GM21825 (cell line): Measurements from ENCODE around the gene SERTAD2.

Experiments
- ATAC-seq: cut with Tn5 transposase; IDR thresholded peaks from one replicate; pipeline ENCODE4 v1.9.1; 2021; ENCODE audit warnings: mild to moderate bottlenecking, moderate library complexity; ENCODE audit not compliant: unreplicated experiment

The SERTAD2 gene, protein sequence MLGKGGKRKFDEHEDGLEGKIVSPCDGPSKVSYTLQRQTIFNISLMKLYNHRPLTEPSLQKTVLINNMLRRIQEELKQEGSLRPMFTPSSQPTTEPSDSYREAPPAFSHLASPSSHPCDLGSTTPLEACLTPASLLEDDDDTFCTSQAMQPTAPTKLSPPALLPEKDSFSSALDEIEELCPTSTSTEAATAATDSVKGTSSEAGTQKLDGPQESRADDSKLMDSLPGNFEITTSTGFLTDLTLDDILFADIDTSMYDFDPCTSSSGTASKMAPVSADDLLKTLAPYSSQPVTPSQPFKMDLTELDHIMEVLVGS

DNA sequence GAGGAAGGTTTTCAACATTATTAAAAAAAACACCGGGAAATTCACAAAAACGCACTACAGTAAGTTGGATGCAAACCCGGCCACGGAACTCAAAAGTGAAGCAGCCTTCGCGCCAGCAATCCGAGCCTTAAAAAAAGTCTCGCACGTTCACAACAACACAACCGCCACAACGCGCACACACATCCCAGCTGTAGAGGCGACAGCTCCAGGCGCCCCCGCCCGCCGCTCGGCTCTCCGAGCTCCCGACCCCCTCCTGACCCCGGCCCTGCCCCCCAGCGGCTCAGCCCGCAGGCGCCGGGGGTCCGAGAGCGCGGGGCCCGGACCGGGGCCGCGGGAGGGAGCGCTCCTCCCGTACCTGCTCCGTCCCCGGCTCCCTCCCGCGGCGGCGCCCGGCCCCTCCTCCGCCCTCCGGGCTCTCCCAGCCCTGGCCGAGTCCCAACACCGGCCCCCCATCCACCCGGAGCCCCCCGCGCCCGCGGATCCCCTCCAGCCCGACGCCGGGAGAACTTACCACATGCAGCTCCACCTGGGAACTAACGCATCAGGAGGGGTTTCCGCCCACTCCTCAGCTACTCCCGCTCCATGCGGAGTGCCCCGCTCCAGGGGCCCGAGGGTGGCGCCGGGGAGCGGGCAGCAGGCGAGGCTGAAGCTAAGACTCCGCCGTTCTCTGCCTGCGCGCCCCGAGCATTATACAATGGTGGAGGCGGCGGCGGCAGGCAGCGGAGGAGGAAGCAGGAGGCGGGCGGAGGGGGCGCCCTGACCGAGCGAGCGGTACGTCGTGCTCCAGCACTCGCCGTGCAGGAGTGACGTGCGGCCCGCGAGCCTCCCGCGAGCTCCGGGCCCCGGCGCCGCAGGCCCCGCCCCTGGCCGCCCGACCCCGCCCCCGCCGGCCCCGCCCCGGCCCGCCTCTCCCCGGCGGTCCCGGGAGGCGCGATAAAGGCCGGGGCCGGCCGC lies at the start of gene SERTAD2:
SERTAD2 (minus strand) TSS at position 805 of the 954 bp plus-strand sequence. CDS start 17,042 bp downstream, outside the sequence.
- ATAC-seq: peak; percentile 61

DNA sequence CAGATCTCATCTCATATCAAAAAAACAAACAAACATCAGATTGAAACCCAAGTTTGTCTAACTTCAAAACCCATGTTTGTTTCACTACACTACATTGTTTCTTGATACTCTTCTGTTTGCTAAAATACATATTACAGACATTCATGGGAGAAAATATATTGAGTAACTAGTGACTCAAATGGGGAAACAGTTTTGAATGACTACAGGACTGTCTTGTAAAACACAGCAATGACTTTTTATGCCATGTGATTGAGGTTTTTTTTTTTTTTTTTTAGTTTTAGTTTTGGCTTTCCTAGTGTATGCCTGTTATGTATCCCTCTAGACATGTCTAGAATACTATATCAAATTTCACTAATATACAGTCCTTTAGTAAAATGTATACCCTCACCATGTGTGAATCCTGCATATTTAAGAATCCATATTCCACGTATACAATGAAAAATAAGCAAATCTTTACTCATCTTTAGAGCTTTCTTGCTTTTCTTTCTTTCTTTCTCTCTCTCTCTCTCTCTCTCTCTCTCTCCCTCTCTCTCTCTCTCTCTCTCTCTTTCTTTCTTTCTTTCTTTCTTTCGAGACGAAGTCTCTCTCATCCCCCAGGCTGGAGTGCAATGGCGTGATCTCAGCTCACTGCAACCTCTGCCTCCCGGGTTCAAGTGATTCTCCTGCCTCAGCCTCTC lies 46.6 kb upstream of the SERTAD2 start:
- no peak for ATAC-seq

DNA sequence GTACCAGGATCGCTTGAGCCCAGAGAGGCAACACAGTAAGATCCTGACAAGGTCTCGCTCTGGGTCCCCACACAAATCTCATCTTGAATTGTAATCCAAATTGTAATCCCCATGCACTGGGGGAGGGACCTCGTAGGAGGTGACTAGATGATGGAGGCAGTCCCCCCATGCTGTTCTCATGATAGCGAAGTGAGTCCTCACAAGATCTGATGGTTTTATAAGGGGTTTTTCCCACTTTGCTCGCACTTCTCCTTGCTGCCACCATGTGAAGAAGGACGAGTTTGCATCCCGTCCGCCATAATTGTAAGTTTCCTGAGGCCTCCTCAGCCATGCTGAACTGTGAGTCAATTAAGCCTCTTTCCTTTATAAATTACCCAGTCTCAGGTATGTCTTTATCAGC lies 46.0 kb upstream of the SERTAD2 start:
- no peak for ATAC-seq

DNA sequence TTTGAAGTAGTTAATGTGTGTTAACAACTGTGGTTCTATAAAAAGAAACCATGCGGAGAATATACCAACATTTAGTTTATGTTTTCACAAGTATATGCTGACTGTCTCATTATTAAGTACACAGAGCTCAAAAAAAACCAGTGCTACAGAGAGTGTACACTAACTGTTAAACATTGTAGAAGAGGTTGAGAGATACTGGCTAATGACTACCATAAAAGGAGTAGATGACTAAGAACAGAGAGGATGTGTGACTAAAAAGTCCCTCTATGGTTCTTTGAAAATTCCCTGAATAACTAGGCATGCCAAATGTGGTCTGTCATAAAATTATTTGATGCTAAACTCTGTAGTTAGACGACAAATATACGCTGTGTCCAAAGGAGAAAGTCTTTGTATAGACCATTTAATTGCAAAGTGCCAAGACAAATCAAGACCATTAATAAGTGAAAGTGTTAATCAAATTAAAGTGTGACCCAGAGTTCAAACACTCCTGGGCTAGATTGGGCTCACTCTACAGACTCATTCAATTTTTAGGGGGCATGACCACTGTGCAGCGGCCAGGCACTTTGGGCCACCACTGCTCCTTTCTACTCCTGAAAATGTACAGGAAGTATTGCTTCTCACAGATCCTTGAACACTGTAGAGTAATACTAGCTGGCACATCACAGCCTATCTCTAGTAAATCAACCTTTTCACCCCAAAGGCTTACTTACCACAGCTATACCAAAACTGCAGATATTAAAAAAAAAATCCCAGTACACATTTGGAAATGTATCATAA lies 45.1 kb upstream of the SERTAD2 start:
- ATAC-seq: peak; percentile 86

DNA sequence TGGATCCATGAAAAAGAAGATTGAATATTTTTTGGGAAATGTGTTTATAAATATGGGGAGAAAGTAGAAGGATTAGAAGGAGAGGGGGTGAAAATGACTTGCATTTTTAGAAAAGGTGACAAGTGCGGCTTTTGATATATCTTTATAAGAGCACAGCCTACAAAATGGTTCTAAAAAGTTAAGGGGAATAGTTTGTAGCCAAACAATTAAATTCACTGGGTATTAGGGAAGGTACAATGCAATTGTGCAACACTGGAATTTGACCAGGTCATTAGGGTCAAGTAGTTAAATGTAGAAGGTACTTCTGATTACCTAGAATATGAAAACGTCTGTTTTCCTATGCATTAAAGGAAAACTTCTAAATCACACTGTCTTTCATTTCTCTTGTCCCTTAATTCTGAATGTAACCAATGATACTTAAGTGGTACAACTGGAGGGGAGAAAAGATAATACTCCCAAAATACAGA lies 44.5 kb upstream of the SERTAD2 start:
- no peak for ATAC-seq

DNA sequence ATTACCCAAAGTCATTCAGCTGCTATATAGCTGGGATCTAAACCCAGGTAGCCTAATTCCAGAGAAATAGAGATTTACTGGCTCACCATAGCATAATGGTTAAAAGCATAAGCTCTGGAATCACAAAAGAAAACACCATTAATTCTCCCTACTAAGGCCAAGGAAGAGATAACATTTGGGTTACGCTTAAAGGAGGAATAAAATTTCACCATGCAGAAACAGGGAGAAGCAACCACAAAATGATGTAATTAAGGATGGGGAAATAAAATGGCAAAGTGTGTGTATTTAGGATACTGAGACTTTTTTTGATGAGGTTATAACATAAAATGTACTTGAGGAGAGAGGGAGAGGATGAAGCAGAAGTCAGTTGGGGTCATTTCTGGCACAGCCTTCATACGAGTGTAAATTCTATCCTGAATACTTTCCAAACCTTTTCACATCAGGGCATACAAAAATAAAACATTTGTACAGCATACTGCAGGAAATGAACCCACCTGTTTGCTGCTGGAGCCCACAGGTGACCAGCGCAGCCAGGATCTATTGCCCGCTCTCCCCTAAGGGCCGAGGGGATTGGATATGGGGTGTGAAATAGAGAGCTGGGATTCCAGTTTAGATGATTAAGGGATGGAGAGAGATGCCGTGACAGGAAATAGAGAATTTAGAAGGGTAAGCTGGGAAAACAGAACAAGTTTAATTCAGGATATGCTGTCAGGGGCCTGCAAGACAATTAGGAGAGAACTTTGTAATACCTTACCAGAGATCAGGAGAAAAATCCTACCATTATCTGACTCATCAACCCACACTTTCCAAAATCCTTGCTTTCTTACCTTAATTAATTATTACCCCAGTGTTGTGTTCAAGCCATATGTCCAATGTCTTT lies 43.8 kb upstream of the SERTAD2 start:
- no peak for ATAC-seq

DNA sequence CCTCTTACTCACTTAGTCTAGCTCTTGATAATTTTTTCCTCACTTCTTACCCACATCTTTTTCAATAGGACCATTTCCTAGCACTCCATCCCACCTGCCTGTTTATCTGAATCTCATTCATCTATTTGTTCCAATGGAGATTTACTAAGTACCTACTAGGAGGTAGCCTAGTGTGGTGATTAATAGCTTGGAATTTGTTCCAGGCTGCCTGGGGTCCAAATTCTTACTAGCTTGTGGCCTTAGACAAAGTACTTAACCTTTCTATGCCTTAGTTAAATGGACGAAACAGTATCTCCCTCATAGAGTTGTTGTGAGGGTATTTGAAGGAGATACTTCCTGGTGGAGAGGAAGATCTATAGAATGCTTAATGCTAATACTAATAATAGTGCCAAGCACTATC lies 42.9 kb upstream of the SERTAD2 start:
- no peak for ATAC-seq

DNA sequence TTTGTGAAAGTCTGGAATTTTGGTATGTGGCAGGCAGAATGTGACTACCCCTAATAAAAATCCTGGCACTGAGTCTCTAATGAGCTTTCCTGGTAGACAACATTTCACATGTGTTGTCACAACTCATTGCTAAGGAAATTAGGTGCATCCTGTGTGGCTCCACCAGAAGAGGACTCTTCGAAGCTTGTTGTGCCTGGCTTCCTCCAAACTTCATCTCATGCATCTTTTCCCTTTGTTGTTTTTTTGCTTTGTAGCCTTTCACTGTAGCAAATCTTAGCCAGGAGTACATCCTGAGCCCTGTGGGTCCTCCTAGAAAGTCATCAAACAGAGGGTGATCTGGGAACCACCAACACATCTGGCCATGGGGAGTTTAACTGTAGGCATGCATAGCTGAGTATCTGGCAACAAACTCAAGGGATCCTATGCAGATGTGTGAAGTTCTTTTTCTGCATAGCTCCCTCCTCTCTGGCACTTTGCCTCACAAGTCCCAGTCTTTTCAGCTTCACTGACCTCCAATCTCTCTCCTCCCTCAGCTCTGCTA lies 42.1 kb upstream of the SERTAD2 start:
- no peak for ATAC-seq

DNA sequence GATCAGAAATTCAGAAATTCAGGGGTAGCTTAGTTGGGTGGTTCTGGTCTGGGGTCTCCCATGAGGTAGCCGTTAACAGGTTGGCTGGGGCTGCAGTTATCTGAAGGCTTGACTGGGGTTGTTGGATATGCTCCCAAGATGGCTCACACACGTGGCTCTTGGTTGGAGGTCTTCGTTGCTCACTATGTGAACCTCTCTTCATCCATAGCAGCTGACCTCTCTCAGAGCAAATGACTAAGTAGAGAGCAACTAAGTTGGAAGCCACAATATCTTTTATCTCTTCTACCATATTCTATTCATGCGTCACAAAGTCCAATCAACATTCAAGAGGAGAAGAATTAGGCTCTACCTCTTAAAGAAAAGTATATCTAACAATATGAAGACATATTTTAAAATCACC lies 38.7 kb upstream of the SERTAD2 start:
- ATAC-seq: no peak

DNA sequence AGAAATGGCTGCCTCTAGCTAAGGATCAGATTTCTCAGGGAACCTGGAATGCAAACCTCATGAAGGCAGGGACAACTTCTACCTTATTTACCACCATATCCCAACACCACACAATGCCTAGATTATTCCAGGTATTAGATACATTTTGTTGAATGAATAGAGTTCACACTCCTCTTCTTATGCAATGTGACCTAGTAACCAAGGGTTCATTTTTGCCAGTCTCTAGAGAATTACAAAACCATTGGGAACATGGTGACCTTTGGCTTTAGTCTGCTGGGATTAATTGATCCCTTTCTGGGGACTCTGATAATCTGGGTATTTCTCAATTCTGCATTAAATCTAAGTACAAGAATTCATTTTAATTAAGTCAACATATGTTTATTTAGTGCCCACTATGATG lies 35.2 kb upstream of the SERTAD2 start:
- no peak for ATAC-seq

DNA sequence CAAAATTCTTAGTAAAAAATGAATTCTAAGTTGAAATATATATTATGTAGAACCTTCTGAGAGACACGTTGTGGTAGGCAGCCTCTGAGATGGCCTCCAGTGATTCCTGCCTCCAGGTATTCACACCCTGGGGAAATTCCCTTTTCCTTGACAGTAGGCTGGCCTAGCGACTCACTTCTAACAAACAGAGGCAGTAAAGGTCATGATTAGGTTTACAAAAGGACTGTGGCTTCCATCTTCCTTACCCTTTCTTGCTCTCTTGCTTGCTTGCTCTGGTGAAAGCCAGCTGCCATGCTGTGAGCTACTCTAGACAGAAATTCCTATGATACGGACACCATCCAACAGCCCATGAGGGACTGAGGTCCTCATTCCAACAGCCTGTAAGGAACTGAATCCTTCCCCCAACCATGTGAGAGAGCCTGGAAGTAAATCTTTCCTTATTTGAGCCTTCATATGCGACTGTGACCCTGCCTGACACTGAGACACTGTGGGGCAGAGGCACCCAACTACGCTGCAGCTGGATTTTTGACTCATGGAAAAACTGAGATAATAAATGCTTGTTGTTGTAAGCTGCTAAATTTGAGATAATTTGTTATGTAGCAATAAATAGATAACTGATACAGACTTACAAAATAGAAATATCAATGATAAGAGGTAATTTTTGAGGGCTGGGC lies 32.7 kb upstream of the SERTAD2 start:
- no peak for ATAC-seq

DNA sequence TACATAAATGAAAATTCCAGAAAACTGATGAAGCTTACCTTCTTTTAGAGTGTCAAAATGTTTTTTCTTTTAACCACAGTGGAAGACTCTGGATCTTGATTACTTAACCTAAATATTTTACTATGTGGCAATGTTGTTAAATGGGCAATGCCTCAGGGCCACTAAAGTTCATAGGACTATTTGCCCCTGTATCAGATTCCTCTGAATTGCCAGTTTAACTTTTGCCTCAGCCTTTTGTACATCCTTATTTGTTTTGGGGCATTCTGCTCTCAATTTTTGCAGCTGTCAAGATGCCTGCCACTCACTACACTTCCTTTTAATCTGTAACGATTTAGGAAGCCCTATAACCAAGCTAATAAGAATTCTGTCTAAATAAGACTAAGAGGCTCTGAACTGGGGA lies 31.7 kb upstream of the SERTAD2 start:
- ATAC-seq: no peak

DNA sequence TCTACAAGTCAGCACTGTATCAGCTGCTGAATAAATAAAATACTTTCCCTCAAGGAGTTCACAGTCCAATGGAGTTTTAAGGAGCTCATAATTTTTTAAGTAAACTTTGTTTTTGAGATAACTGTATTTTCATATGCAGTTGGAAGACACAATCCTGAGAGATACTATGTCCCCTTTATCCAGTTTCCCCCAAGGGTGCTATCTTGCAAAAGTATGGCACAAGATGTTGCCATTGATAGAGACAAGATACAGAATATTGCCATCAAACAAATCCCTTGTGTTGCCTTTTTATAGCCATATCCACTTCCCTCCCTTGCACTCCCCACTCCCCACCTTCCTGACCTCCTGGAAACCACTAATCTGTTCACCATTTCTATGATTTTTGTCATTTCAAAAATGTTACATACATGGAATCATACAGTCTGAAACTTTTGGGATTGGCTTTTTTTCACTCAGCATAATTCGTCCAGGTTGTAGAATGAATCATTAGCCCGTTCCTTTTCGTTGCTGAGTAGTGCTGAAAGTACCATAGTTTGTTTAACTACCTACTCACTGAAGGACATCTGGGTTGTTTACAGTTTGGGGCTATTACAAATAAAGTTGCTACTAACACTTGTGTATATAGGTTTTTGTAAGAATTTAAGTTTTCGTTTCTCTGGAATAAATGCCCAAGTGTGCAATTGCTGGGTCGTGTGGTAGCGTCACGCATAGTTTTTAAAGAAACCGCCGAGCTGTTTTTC lies 30.2 kb upstream of the SERTAD2 start:
- ATAC-seq: no peak

DNA sequence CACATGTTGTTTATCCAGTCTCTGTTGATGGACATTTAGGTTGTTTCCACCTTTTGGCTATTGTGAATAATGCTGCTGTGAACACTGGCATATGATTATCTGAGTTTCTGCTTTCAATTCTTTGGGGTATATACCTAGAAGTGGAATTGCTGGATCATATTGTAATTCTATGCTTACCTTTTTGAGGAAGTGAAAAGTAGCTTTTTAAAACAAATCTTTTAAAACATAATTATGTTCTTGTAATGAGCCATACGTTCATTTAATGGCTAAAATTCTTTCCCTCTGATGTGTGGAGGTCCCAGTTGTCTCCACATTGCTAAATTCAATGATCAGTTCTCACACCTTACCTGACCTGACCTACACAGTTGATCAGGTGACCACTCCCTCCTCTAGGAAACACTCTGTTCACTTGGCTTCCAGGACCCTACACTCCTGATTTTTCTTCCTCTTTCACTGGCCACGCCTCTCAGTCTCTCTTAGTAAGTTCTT lies 27.8 kb upstream of the SERTAD2 start:
- no peak for ATAC-seq

DNA sequence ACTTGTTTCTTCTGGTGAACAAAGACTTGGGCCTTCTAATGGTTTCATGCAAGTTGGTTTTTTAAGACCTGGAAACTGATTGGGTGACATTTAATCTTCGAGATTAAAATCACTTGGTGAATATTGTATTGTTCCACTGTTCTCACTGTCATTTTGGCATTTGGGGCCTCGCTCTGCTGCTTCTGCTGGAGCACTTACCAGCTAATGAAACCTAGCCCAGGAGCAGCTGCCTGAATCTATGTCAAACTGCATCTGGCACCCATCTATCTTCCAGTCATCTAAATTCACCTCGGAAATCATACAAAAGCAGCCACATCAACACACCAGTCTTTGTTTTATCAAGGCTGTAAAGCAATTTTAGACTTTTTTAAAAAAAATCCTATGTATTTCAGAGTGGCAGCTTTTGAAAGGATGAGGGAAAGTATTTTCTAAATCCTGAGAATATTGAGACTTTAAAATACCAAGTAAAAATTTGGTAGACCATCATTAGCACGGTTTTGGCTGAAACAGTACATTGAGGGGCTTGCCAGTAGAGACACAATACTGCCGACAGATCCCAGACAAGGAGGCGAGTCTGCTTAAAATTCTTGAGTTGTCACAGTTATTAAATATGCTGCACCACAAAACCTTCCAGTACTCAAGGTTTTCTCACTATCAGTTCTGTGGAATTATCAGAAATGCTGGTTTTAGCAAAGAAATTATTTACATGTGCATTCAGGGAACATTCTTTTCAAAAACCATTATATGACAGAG lies 26.1 kb upstream of the SERTAD2 start:
- no peak for ATAC-seq

DNA sequence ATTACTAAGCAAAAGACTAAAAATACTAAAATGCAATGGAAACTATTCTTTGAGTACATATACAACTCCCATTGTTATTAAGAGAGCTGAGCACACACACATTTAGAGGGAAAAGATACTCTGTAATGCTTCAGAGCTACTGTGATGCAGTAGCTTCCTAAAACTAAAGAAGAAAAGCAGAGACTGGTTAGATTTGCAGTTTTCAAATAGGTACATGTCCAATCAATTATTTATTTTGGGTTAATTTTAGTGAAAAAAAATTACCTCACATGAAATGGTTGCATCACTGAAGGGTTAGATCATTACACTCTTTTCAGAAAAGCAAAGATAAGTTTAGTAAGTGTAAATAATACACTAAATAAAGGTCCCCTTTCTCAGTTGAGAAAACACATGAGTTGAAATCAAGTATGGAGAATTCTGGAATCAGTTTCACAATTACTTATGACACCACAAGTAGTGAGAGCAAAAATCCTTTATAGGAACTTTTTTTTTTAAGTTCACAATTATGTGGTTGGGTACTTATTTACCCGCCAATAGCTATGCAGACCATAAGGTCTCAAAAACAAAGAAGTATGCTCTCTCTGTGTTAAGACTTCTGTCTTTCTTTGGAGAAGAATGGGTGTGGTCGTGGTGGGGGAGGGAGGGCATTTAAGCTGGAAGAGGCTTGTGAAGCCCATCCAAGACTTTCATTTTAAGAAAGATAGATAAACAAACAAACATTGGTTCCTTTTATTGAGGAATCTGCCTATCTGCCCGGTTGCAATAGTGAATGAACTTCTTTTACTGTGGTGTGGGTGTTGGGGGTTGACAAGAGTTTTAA lies 25.3 kb upstream of the SERTAD2 start:
- no peak for ATAC-seq
